ENCODE data around the gene HIF3A. TPM values are rescaled to one million over a fixed set of nuclear protein-coding genes. Genes with fewer than 3 reads are reported as not detected.
"Not testable (repeated sequence)": the region's sequence is repeated elsewhere in the genome, so short reads cannot be mapped to it uniquely, and the experiment has no call there.

HIF3A gene
- total and polyA plus RNA-seq, 8 donors = 17.6 to 235 (median 102) TPM

DNA sequence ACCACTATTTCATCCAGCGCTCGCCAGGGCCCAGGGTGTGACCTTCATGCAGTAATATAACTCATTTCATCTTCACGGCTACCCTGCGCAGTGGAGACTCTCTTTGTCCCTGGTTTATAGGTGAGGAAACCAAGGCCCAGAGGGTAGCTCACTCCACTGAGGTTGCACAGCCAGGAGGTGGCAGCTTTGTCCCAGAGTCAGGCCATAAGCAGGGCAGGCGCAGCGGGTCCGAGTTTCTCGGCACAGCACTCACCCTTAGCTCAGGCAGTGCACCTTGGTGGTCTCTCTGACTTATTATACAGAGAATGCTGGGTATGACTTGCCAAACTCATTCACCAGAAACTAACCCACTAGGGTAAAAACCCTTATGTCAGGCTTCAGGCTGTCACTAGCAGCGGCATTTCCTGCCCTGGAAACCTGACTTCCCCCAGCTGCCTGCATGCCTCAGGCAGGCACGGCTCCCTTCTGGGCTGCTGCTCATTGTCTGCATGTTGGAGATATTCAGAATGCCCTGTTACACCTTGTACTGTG is 74.6 kb downstream of the HIF3A start:
- no peak overlapping the region for H3K4me3 ChIP-seq
- H3K4me1 ChIP-seq = peaks cover 24 to 48% (median 40%) of the 10 kb centered on the region in 4 donors
- H3K36me3 ChIP-seq = peaks cover 14 to 57% (median 49%) of the 10 kb centered on the region in 4 donors
- 71 to 84% (median 75%) methylated on average over 10 of the region's 10 CpGs for WGBS, 5 donors
- intact Hi-C loops (cut with DNase I; ENCODE audit: low total_unique reads) = no loop called here
- H3K27me3 ChIP-seq = no peaks in the 10 kb centered on the region
- peak overlapping the region in 2 of 5 donors; percentile 82 to 89 for H3K27ac ChIP-seq
- no peak for TF ChIP-seq POLR2A (IDR thresholded peaks at IDR 0.05)
- no peak for TF ChIP-seq EP300 (IDR thresholded peaks at IDR 0.05)
- no peak for TF ChIP-seq POLR2AphosphoS5 (IDR thresholded peaks at IDR 0.05)
- TF ChIP-seq, protein P1, sequence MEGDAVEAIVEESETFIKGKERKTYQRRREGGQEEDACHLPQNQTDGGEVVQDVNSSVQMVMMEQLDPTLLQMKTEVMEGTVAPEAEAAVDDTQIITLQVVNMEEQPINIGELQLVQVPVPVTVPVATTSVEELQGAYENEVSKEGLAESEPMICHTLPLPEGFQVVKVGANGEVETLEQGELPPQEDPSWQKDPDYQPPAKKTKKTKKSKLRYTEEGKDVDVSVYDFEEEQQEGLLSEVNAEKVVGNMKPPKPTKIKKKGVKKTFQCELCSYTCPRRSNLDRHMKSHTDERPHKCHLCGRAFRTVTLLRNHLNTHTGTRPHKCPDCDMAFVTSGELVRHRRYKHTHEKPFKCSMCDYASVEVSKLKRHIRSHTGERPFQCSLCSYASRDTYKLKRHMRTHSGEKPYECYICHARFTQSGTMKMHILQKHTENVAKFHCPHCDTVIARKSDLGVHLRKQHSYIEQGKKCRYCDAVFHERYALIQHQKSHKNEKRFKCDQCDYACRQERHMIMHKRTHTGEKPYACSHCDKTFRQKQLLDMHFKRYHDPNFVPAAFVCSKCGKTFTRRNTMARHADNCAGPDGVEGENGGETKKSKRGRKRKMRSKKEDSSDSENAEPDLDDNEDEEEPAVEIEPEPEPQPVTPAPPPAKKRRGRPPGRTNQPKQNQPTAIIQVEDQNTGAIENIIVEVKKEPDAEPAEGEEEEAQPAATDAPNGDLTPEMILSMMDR (IDR thresholded peaks at IDR 0.05) = no peak
- no peaks in the 10 kb centered on the region for H3K9me3 ChIP-seq
- no peak for DNase-seq

DNA sequence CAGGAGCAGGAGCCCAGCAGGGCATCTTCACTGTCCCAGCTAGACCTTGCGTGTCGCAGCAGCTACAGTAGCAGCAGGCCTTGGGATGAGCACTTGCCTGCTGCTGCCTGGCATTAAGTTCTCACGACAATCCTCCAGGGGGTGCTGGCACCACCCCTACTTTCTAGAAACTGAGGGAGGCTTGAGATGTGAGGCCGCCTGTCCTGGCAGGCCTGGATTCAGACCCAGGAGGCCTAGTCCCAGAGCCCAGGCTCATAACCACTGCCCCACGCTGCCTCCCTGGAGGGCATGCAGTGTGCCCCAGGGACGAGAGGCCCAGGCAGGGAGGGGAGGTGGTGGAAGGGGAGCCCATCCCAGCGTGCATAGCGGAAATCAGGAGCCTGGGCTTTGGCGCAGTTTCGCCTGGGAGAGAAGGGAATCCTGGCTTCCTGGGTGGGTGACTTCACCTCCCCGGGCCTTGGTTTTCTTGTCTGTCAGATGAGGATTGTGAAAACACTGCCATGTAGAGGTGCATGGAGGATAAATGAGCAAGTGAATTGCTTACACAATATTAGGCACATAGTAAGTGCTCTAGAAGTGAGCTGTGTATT is 76.2 kb downstream of the HIF3A start:
- TF ChIP-seq EP300 (IDR thresholded peaks at IDR 0.05) = no peak
- no peak for TF ChIP-seq POLR2AphosphoS5 (IDR thresholded peaks at IDR 0.05)

DNA sequence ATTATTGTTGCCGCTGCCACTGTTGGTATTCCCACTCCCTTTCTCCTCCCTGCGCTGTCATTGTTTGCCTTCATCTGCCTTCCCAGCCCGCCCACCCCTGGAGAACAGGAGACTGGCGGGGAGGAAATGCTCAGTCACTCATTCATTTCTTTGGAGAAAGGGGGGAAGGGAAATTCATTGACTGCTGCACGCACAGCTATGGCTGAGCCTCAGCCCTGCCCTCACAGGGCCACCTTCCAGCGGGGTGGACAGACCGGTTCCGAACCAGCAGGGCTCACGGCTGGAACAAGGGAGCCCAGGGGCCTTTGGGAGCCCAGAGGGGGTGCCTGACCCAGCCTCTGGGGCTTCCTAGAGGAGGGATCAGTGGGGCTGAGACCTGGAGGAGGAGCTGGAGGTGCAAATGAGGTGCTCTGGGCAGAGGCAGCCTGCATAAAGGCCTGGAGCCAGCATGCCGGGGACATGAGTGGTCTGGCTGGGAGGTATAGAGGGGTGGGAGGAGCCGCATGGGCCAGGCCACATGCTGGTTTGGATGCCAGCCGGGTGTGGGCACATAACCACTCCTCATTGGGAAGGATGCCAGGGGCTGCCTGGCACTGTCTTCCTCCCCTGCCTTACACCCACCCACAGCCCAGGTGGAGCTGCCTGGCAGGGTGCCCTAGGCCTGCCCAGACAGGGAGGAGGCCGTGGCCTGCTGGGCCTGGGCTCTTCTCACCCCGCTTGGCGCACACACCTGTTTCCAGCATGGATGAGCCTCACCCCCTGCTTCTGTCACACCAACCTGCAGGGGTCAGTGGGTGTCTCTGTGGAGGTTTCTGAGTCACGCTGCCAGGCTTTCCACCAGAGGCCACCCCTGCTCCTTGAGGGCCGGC is 76.9 kb downstream of the HIF3A start:
- peak; percentile 88 to 99 for DNase-seq
- H3K36me3 ChIP-seq = peaks cover 21 to 50% (median 47%) of the 10 kb centered on the region in 4 donors
- no peaks in the 10 kb centered on the region for H3K27me3 ChIP-seq
- intact Hi-C loops (cut with DNase I; ENCODE audit: low total_unique reads) = no loop called here
- H3K4me3 ChIP-seq = no peak overlapping the region
- TF ChIP-seq POLR2AphosphoS5 (IDR thresholded peaks at IDR 0.05) = peak in 2 of 3 donors; percentile 21 to 81
- TF ChIP-seq POLR2A (IDR thresholded peaks at IDR 0.05) = no peak
- peak overlapping the region; percentile 77 to 89 (median 85) for H3K27ac ChIP-seq
- peaks cover 24 to 58% (median 46%) of the 10 kb centered on the region in 4 donors for H3K4me1 ChIP-seq
- H3K9me3 ChIP-seq = no peaks in the 10 kb centered on the region
- WGBS, 5 donors = 26 to 39% (median 30%) methylated on average over 10 to 17 of the region's 17 CpGs

More for the DNA sequence above, 76.2 kb downstream of the HIF3A start:
- intact Hi-C loops (cut with DNase I; ENCODE audit: low total_unique reads) = no loop called here
- H3K27me3 ChIP-seq = no peaks in the 10 kb centered on the region
- no peak overlapping the region for H3K4me3 ChIP-seq
- no peak for DNase-seq
- H3K27ac ChIP-seq = peak overlapping the region; percentile 56 to 89 (median 82)
- H3K9me3 ChIP-seq = no peaks in the 10 kb centered on the region
- peaks cover 21 to 55% (median 48%) of the 10 kb centered on the region in 4 donors for H3K36me3 ChIP-seq
- H3K4me1 ChIP-seq = peaks cover 24 to 50% (median 43%) of the 10 kb centered on the region in 4 donors
- WGBS, 5 donors = 52 to 81% (median 63%) methylated on average over 11 of the region's 11 CpGs

DNA sequence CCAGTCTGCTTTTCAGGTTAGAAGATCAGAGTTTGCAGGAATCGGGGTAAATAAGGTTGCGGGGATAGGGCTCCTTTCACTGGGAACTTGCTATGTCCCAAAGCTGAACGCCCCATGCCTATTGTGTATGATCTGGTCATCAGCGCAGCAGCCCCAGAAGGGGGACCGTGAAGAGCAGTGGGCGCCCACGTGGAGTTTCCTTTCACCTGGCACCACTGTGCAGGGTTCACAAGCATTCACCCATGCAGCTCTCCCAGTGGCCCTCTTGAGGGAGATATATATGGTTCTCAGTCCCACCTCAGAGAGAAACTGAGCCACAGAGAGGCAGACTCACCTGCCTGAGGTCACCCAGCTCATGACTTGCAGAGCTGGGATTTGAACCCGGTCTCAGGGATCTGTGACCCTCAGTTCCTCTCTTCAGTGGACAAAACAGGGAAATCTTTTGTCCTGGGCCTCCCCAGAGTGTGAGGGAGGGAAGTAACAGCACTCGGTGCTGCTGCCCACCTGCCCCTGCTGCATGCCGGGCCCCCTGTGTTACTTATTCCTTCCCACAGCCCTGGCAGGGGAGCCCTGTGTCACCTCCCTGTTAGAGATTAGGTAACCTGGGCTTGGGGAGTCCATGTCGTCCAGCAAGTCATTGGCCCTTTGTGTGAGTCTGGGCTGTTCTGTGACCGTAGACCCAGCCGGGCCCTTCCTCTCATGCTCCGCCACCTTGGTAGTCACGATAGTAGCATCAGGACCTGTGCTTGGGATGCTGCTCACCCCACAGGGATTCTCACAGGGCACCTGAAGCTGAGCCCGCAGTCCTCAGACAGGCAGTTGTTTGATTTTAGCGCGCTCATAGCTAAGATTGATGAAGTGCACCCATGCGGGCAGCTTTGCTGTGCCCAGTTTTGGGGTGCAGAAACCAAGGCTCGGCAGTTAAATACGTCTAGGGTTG is 78.0 kb downstream of the HIF3A start:
- intact Hi-C loops (cut with DNase I; ENCODE audit: low total_unique reads) = no loop called here
- Histone ChIP-seq H3K4me1 (peaks cover 24 to 63% (median 48%) of the 10 kb centered on the region in 4 donors), H3K36me3 (peaks cover 26 to 57% (median 50%) of the 10 kb centered on the region in 4 donors), H3K4me3 (no peak overlapping the region), H3K27me3 (no peaks in the 10 kb centered on the region), H3K9me3 (no peaks in the 10 kb centered on the region), H3K27ac (peak overlapping the region; percentile 77 to 89 (median 85))
- WGBS, 5 donors = 82 to 90% (median 87%) methylated on average over 15 to 21 of the region's 21 CpGs
- TF ChIP-seq POLR2A (IDR thresholded peaks at IDR 0.05) (no peak), POLR2AphosphoS5 (IDR thresholded peaks at IDR 0.05) (no peak), EP300 (IDR thresholded peaks at IDR 0.05) (no peak)
- TF ChIP-seq, protein P1 (IDR thresholded peaks at IDR 0.05) = no peak
- no peak for DNase-seq

DNA sequence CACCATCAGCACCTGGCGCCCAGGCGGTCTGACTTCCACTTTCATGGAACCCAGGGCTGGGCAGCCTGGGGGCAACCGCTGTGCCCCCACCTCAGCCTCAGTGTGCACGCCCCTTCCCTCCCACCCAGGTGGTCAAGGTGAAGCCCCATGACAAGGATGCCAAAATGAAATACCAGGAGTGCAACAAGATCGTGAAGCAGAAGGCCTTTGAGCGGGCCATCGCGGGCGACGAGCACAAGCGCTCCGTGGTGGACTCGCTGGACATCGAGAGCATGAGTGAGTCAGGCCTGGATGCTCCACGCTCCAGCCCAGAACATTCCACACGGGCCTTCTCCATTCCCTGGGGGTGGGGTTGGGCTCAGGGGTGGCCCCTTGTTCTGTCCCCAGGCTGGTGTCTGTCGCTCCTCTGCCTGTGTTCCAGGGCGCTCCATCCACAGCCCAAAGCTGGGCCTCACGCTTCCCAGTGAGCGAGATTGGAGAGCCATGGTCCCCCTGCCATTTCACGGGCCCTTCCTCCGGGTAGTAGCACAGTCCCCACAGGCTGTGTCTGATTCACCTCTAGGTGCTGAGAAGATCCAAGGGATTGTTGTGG is 78.7 kb downstream of the HIF3A start:
- DNase-seq; H3K9me3 ChIP-seq; intact Hi-C loops (cut with DNase I; ENCODE audit: low total_unique reads); H3K27me3 ChIP-seq; H3K27ac ChIP-seq; H3K4me3 ChIP-seq: not testable (repeated sequence)
- Histone ChIP-seq H3K36me3 (peaks cover 23 to 56% (median 54%) of the 10 kb centered on the region in 4 donors), H3K4me1 (peaks cover 24 to 63% (median 48%) of the 10 kb centered on the region in 4 donors)
- WGBS, 5 donors = 95 to 98% (median 96%) methylated on average over 18 to 22 of the region's 22 CpGs

All from stomach (tissue), 9 donors.